ENCODE measurements around the gene TRIP11.

DNA sequence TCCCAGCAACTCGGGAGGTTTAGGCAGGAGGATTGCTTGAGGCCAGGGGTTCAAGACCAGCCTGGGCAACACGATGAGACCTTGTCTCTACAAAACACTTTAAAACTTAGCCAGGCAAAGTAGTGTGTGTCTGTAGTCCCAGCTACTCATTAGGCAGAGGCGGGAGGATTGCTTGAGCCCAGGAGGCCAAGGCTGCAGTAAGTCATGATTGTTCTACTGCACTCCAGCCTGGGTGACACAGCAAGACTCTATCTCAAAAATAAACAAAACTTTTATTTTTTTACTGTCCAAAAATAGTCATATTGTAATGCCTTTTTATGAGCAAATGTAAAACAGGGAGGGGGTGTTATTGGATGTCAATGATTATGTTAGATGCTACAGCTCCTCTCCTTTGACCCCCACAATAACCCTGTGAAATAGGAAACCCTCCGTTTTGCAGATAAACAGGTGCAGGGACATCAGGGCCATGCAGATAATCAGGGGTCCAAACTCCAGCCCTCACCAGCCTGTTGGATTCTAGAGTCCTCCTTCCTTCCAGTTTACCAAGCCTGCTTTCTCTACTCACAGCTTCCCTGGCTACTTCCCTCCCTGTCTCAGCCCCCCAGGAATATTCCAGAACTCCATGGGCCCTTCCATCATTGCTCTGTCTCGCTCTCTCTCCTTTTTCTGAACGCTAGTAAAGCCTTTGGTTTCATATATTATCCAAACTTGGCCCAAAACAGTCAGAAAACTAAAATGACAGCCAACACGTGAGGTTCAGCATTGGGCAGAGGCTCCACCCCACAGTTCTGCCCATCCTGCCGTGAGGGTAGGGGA lies 86.5 kb downstream of the TRIP11 start:
- no peak for TF ChIP-seq EZH2phosphoT487 (IDR thresholded peaks at IDR 0.05; ENCODE audit: insufficient read depth, low read depth)
- no peak for TF ChIP-seq EZH2 (IDR thresholded peaks at IDR 0.05; ENCODE audit: insufficient read depth, poor library complexity, severe bottlenecking)

Data from GM23248 (cell line).